Neural cell (in vitro differentiated cells): ENCODE data around the gene PER1. TPM values are rescaled to one million over a fixed set of nuclear protein-coding genes. Genes with fewer than 3 reads are reported as not detected.

Source experiments
- H2AFZ ChIP-seq: fragments of 200-600, 300-800 bp; sonication (generic), shearing (Covaris generic); 2 replicates; pipeline ENCODE4 v1.6.0; 2014; ENCODE audit warnings: low read depth, mild to moderate bottlenecking, antibody characterized with exemption, low read length, moderate library complexity
- H3F3A ChIP-seq: fragments of 200-600 bp; shearing (Covaris generic); 2 replicates; pipeline ENCODE4 v1.6.1; 2016; ENCODE audit warnings: mild to moderate bottlenecking, moderate library complexity, mixed read lengths, antibody characterized with exemption, low read length; ENCODE audit not compliant: insufficient read depth, poor library complexity, severe bottlenecking
- H3K27ac ChIP-seq: fragments of 200-600, 300-800 bp; sonication (generic), shearing (Covaris generic); 2 replicates; pipeline ENCODE4 v1.5.1; 2014; ENCODE audit warnings: mild to moderate bottlenecking, low read length, moderate library complexity
- H3K27me3 ChIP-seq: fragments of 300-800, 200-600 bp; sonication (generic), shearing (Covaris generic); 2 replicates; pipeline ENCODE4 v1.6.0; 2014; ENCODE audit warnings: mild to moderate bottlenecking, low read depth, low read length, moderate library complexity; ENCODE audit not compliant: insufficient read depth
- H3K36me3 ChIP-seq: fragments of 300-800, 200-600 bp; sonication (generic), shearing (Covaris generic); 2 replicates; pipeline ENCODE4 v1.5.1; 2014; ENCODE audit warnings: mild to moderate bottlenecking, antibody characterized with exemption, low read length, moderate library complexity; ENCODE audit not compliant: insufficient read depth
- H3K4me2 ChIP-seq: fragments of 300-800, 200-600 bp; sonication (generic), shearing (Covaris generic); 2 replicates; pipeline ENCODE4 v1.6.0; 2014; ENCODE audit warnings: mild to moderate bottlenecking, low read length
- H3K4me3 ChIP-seq: fragments of 300-800, 200-600 bp; sonication (generic), shearing (Covaris generic); 2 replicates; pipeline ENCODE4 v1.5.1; 2014; ENCODE audit warnings: mild to moderate bottlenecking, low read length, moderate library complexity
- H3K79me2 ChIP-seq: fragments of 200-600 bp; shearing (Covaris generic); replicated peaks from 2 replicates; pipeline ENCODE4 v1.6.0; 2014; ENCODE audit warnings: mild to moderate bottlenecking, low read length, moderate library complexity; ENCODE audit not compliant: insufficient read depth
- H3K9ac ChIP-seq: fragments of 300-800, 200-600 bp; sonication (generic), shearing (Covaris generic); 2 replicates; pipeline ENCODE4 v1.6.1; 2016; ENCODE audit warnings: mild to moderate bottlenecking, low read length, mixed read lengths
- H3K9me2 ChIP-seq: fragments of 200-600 bp; shearing (Covaris generic); 2 replicates; pipeline ENCODE4 v1.6.1; 2016; ENCODE audit warnings: mild to moderate bottlenecking, low read length, mixed read lengths; ENCODE audit not compliant: insufficient read depth
- H3K9me3 ChIP-seq: fragments of 200-600, 300-800 bp; sonication (generic), shearing (Covaris generic); 2 replicates; pipeline ENCODE4 v1.6.1; 2016; ENCODE audit warnings: mild to moderate bottlenecking, mixed run types, low read length, moderate library complexity, mixed read lengths
- H4K20me1 ChIP-seq: fragments of 200-600 bp; shearing (Covaris generic); 2 replicates; pipeline ENCODE4 v1.6.1; 2016; ENCODE audit warnings: mild to moderate bottlenecking, mixed run types; ENCODE audit not compliant: insufficient read depth
- EP300 ChIP-seq: fragments of 450-650 bp; conservative IDR thresholded peaks from 2 replicates; pipeline ENCODE4 v1.6.1; 2014; ENCODE audit warnings: antibody characterized with exemption, mild to moderate bottlenecking, moderate library complexity; ENCODE audit not compliant: poor library complexity, severe bottlenecking
- EZH2 ChIP-seq: fragments of 200-600, 300-800 bp; shearing (Covaris generic), sonication (generic); IDR thresholded peaks from 2 replicates; pipeline ENCODE4 v1.6.1; 2014; ENCODE audit warnings: antibody characterized with exemption, low read length, borderline replicate concordance, mild to moderate bottlenecking; ENCODE audit not compliant: insufficient read depth, poor library complexity, severe bottlenecking
- MXI1 ChIP-seq: fragments of 450-650 bp; conservative IDR thresholded peaks from 2 replicates; pipeline ENCODE4 v1.6.1; 2014; ENCODE audit warnings: antibody characterized with exemption, mild to moderate bottlenecking; ENCODE audit not compliant: poor library complexity, severe bottlenecking
- POLR2AphosphoS5 ChIP-seq: IDR thresholded peaks from 2 replicates; pipeline ENCODE4 v1.6.1; 2012
- RAD21 ChIP-seq: fragments of 450-650 bp; conservative IDR thresholded peaks from 2 replicates; pipeline ENCODE4 v1.6.1; 2014; ENCODE audit warnings: antibody characterized with exemption, mild to moderate bottlenecking, moderate library complexity
- SMC3 ChIP-seq: fragments of 450-650 bp; conservative IDR thresholded peaks from 2 replicates; pipeline ENCODE4 v1.6.1; 2014; ENCODE audit warnings: antibody characterized with exemption, mild to moderate bottlenecking, moderate library complexity; ENCODE audit not compliant: poor library complexity
- TAF1 ChIP-seq: IDR thresholded peaks from 2 replicates; pipeline ENCODE4 v1.6.1; 2012; ENCODE audit warnings: low read depth
- polyA plus RNA-seq: library from polyadenylated mRNA; depleted of rRNA; stranded (reverse); fragments of >200 nt; gene quantifications from 2 replicates; pipeline ENCODE4 v1.2.3, GENCODE V29; 2014
- TF ChIP-seq, protein P1 (sequence below): fragments of 450-650 bp; IDR thresholded peaks from 2 replicates; pipeline ENCODE4 v1.5.1; 2014; ENCODE audit warnings: antibody characterized with exemption, mild to moderate bottlenecking, moderate library complexity; ENCODE audit not compliant: poor library complexity, severe bottlenecking
- TF ChIP-seq, protein P2 (sequence below): IDR thresholded peaks from 2 replicates; pipeline ENCODE4 v1.6.1; 2012; ENCODE audit warnings: borderline replicate concordance

The PER1 gene
- polyA plus RNA-seq, 1 donor from 2014 or later = 1.9 TPM

DNA sequence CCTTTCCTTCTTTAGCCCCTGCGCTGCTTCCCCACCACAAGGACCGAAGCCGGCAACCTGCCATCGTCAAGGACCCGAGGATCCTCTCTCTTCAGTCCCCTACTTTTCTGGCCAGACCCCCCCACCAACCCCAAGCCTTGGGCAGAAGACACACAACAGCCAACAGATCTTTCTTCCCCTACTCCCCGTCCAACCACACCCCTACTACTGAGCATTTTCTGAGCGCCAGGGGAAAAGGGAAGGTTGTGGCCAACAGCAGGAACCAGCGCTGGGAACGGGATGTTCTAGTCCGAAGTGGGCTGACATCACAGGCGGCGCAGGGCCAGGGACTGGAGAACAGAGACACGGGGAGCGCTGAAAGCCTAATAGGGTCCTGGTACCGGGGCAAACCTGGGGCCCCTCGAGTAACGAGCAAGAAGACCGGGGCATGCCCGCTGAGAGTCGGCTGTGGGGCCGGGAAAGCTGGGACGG is 528 bp downstream of the PER1 start:
- no peak for TF ChIP-seq TAF1
- no peaks in the 10 kb centered on the region for H4K20me1 ChIP-seq
- H2AFZ ChIP-seq = peak overlapping the region; percentile 2

DNA sequence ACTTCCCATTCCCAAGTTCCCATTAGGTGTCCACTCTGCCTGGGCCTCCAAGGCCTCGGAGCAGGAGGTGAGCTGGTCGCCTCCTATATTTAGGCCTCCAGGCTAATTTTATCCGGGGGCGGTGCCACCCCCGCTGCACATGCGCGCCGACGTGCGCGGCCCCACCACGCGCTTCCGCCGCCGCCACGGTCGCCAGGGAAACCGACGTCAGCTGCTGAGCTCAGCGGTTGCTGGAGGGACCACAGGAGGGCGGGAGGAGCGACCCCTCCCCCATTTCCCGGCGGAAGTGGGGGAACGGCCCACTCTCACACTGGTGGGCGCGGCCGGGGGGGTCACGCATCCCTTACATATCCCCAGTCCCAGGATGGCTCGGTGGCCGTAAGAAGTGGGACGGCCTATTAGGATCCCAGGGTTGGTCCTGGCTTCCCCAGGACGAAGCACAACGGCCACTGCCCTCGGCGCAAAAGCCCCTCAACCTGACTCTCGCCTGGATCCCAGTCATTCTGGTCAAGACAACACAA is 1.0 kb downstream of the PER1 start:
- TF ChIP-seq, protein P1, sequence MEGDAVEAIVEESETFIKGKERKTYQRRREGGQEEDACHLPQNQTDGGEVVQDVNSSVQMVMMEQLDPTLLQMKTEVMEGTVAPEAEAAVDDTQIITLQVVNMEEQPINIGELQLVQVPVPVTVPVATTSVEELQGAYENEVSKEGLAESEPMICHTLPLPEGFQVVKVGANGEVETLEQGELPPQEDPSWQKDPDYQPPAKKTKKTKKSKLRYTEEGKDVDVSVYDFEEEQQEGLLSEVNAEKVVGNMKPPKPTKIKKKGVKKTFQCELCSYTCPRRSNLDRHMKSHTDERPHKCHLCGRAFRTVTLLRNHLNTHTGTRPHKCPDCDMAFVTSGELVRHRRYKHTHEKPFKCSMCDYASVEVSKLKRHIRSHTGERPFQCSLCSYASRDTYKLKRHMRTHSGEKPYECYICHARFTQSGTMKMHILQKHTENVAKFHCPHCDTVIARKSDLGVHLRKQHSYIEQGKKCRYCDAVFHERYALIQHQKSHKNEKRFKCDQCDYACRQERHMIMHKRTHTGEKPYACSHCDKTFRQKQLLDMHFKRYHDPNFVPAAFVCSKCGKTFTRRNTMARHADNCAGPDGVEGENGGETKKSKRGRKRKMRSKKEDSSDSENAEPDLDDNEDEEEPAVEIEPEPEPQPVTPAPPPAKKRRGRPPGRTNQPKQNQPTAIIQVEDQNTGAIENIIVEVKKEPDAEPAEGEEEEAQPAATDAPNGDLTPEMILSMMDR = no peak
- TF ChIP-seq SMC3 (no peak), POLR2AphosphoS5 (peak; percentile 84), RAD21 (no peak), TAF1 (no peak), EP300 (peak; percentile 75), MXI1 (peak; percentile 98), EZH2 (no peak)
- TF ChIP-seq, protein P2, sequence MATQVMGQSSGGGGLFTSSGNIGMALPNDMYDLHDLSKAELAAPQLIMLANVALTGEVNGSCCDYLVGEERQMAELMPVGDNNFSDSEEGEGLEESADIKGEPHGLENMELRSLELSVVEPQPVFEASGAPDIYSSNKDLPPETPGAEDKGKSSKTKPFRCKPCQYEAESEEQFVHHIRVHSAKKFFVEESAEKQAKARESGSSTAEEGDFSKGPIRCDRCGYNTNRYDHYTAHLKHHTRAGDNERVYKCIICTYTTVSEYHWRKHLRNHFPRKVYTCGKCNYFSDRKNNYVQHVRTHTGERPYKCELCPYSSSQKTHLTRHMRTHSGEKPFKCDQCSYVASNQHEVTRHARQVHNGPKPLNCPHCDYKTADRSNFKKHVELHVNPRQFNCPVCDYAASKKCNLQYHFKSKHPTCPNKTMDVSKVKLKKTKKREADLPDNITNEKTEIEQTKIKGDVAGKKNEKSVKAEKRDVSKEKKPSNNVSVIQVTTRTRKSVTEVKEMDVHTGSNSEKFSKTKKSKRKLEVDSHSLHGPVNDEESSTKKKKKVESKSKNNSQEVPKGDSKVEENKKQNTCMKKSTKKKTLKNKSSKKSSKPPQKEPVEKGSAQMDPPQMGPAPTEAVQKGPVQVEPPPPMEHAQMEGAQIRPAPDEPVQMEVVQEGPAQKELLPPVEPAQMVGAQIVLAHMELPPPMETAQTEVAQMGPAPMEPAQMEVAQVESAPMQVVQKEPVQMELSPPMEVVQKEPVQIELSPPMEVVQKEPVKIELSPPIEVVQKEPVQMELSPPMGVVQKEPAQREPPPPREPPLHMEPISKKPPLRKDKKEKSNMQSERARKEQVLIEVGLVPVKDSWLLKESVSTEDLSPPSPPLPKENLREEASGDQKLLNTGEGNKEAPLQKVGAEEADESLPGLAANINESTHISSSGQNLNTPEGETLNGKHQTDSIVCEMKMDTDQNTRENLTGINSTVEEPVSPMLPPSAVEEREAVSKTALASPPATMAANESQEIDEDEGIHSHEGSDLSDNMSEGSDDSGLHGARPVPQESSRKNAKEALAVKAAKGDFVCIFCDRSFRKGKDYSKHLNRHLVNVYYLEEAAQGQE = peak; percentile 54
- Histone ChIP-seq H3K27me3 (no peaks in the 10 kb centered on the region), H4K20me1 (no peaks in the 10 kb centered on the region), H3K27ac (peak overlapping the region; percentile 95), H3K79me2 (no peaks in the 10 kb centered on the region), H3K9me2 (no peaks in the 10 kb centered on the region), H3K36me3 (no peaks in the 10 kb centered on the region), H3K4me3 (peak overlapping the region; percentile 92), H3K9ac (peak overlapping the region; percentile 95), H2AFZ (peak overlapping the region; percentile 2), H3F3A (peaks cover 6% of the 10 kb centered on the region), H3K9me3 (no peaks in the 10 kb centered on the region), H3K4me2 (peak overlapping the region; percentile 89)

More for the DNA sequence above, 528 bp downstream of the PER1 start:
- Histone ChIP-seq H3K4me2 (peak overlapping the region; percentile 89), H3K9me2 (no peaks in the 10 kb centered on the region), H3K27me3 (no peaks in the 10 kb centered on the region), H3K36me3 (no peaks in the 10 kb centered on the region), H3K4me3 (peak overlapping the region; percentile 92), H3F3A (peaks cover 6% of the 10 kb centered on the region), H3K9me3 (no peaks in the 10 kb centered on the region), H3K79me2 (no peaks in the 10 kb centered on the region), H3K9ac (peak overlapping the region; percentile 95), H3K27ac (peak overlapping the region; percentile 95)
